Glomerular visceral epithelial cell (primary cell): ENCODE data around the gene MOXD1.

Experiments
- DNase-seq: peaks from one replicate; pipeline ENCODE4 v3.0.0-alpha.2; 2016; ENCODE audit errors: extremely low spot score

MOXD1 gene

GRCh38 chr6:132399376-132400074 lies 1.8 kb downstream of the MOXD1 start:
- DNase-seq = peak; percentile 61

GRCh38 chr6:132395015-132395597 lies 6.2 kb downstream of the MOXD1 start:
- no peak for DNase-seq

- peak; percentile 20 for DNase-seq
These were observed 8.5 kb downstream of the MOXD1 start for GRCh38 chr6:132392792-132393191.

- no peak for DNase-seq
These were observed 9.0 kb downstream of the MOXD1 start for GRCh38 chr6:132392270-132392646.

GRCh38 chr6:132391391-132392269 lies 9.6 kb downstream of the MOXD1 start:
- DNase-seq = peak; percentile 53

GRCh38 chr6:132390451-132390850 lies 10.8 kb downstream of the MOXD1 start:
- no peak for DNase-seq

GRCh38 chr6:132390017-132390416 lies 11.3 kb downstream of the MOXD1 start:
- DNase-seq = no peak

- DNase-seq = peak; percentile 13
These were observed 13.0 kb downstream of the MOXD1 start for GRCh38 chr6:132388291-132388690.

GRCh38 chr6:132382630-132383175 lies 18.6 kb downstream of the MOXD1 start:
- no peak for DNase-seq

GRCh38 chr6:132381381-132381780 lies 19.9 kb downstream of the MOXD1 start:
- DNase-seq = no peak

GRCh38 chr6:132380358-132381029 lies 20.8 kb downstream of the MOXD1 start:
- no peak for DNase-seq

- no peak for DNase-seq
These were observed 31.7 kb downstream of the MOXD1 start for GRCh38 chr6:132369526-132369925.

GRCh38 chr6:132368916-132369481 lies 32.3 kb downstream of the MOXD1 start:
- DNase-seq = no peak

GRCh38 chr6:132365281-132365907 lies 35.9 kb downstream of the MOXD1 start:
- DNase-seq = no peak

GRCh38 chr6:132364306-132365074 lies 36.8 kb downstream of the MOXD1 start:
- no peak for DNase-seq

- no peak for DNase-seq
These were observed 38.7 kb downstream of the MOXD1 start for GRCh38 chr6:132362442-132363185.

- no peak for DNase-seq
These were observed 40.2 kb downstream of the MOXD1 start for GRCh38 chr6:132361101-132361500.

- DNase-seq = no peak
These were observed 41.4 kb downstream of the MOXD1 start for GRCh38 chr6:132359886-132360285.

- no peak for DNase-seq
These were observed 44.2 kb downstream of the MOXD1 start for GRCh38 chr6:132357120-132357519.
